ENCODE data around the gene PAMR1.

- no peak for TF ChIP-seq CTCF (IDR thresholded peaks at IDR 0.05)
- TF ChIP-seq POLR2AphosphoS5 (IDR thresholded peaks at IDR 0.05), result no peak
- no peak for TF ChIP-seq POLR2A (IDR thresholded peaks at IDR 0.05)
These were observed 5.0 kb downstream of the PAMR1 start for GRCh38 chr11:35520376-35520775.
